Vagina (tissue), 2 donors: Measurements from ENCODE around the gene LAMA2.

Experiments
- POLR2AphosphoS5 ChIP-seq, 2 donors: sonication (generic); formaldehyde crosslinking; IDR thresholded peaks; one replicate each; pipeline ENCODE4 v1.9.0; 2017; ENCODE audit warnings: antibody characterized with exemption in 2 of 2, mild to moderate bottlenecking in 2 of 2, low read depth in 1 of 2; ENCODE audit not compliant: insufficient read depth in 1 of 2
- TF ChIP-seq, protein P1 (sequence below), 3 experiments: fragments of 450-650 bp in 2 of 3; fragments of 200-600 bp in 1 of 3; sonication (generic) in 1 of 3; IDR thresholded peaks; one replicate each; pipeline ENCODE4 v1.5.1; 2017 to 2019; ENCODE audit warnings: antibody characterized with exemption in 3 of 3, mild to moderate bottlenecking in 2 of 3, moderate library complexity in 2 of 3

GRCh38 chr6:128925765-128926164 lies 42.8 kb downstream of the LAMA2 start:
- no peak for TF ChIP-seq POLR2AphosphoS5 (IDR thresholded peaks at IDR 0.05; ENCODE audit: insufficient read depth in 1 of 2, low read depth in 1 of 2)
- TF ChIP-seq, protein P1, sequence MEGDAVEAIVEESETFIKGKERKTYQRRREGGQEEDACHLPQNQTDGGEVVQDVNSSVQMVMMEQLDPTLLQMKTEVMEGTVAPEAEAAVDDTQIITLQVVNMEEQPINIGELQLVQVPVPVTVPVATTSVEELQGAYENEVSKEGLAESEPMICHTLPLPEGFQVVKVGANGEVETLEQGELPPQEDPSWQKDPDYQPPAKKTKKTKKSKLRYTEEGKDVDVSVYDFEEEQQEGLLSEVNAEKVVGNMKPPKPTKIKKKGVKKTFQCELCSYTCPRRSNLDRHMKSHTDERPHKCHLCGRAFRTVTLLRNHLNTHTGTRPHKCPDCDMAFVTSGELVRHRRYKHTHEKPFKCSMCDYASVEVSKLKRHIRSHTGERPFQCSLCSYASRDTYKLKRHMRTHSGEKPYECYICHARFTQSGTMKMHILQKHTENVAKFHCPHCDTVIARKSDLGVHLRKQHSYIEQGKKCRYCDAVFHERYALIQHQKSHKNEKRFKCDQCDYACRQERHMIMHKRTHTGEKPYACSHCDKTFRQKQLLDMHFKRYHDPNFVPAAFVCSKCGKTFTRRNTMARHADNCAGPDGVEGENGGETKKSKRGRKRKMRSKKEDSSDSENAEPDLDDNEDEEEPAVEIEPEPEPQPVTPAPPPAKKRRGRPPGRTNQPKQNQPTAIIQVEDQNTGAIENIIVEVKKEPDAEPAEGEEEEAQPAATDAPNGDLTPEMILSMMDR (IDR thresholded peaks at IDR 0.05): no peak
